GM19025 (cell line): Measurements from ENCODE around the gene UBAC2.

Experiments used
- ATAC-seq: cut with Tn5 transposase; IDR thresholded peaks from one replicate; pipeline ENCODE4 v1.9.1; 2021; ENCODE audit warnings: mild to moderate bottlenecking, low read depth, moderate library complexity; ENCODE audit not compliant: unreplicated experiment

UBAC2 gene

DNA sequence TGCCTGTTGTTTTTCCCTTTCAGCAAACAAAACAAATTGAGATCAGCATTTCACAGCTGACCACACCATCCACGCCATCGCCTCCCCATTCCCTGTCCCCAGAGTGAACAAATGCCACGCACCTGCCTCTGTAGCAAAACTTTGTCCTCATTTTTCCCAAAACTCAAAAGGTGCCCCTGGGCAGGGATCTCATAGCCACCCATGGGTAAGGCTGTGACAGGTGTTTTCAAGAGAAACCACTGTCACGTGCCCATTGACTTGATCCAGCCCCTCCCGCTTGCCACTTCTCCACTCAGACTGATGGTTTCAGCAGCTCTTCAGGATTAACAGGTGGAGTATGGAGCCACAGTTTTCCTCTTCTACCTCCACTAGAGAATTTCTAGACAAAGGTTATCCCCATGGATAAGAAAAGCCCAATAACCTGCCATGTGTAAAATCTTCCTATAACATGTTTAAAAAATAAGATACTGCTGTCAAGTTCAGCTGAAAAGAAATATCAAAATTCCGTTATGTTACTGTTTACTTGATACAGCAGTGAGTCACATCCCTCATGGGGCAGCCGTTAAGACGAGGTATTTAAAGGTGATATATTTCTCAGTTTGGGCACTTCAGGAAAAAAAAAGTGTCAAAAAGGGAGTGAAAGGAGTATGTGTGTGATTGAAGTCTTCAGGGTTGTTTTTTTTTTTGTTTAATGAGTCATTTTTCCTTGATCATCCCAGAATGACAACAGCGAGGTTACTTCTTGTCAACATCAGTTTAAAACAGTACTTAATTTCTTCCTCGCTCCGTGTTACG is 170.0 kb downstream of the UBAC2 start:
- ATAC-seq, result no peak

DNA sequence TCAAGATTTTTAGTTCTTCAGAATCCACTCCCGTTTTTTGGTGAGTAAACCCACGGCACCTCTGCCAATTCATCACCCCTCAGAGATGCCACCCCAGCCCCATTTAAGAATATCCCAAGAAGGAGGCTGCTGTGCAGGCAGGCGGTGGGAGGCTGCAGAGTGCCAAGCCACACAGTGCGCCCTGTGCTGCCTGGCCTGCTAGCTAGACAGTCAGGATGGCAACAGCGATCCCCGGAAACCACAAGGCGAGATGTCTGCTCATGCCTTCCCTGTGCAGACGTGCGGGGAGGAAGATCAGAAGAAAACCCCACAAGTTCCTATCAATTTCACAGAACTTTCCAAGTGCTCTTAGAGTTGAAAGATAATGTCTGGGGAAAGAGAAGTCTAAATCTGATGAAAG is 171.3 kb downstream of the UBAC2 start:
- ATAC-seq, result no peak

DNA sequence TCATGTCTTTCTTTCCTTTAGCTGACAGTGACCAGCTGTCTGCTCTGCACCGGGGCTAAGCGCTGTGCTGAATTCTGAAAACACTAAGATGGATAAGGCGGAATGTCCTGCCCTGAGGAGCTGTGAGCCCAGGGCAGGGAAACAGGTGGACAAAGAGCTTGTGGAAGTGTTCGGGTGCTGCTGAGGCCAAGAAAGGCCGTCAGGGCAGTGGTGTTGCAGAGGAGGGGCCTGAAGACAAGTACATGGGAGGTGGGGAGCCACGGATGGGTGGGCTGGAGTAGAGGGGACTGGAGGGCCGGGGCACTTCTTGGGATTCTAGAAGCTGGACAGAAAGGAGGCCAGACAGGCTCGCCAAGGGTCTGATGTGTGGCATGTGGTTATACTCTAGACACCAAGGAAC is 172.8 kb downstream of the UBAC2 start:
- no peak for ATAC-seq

DNA sequence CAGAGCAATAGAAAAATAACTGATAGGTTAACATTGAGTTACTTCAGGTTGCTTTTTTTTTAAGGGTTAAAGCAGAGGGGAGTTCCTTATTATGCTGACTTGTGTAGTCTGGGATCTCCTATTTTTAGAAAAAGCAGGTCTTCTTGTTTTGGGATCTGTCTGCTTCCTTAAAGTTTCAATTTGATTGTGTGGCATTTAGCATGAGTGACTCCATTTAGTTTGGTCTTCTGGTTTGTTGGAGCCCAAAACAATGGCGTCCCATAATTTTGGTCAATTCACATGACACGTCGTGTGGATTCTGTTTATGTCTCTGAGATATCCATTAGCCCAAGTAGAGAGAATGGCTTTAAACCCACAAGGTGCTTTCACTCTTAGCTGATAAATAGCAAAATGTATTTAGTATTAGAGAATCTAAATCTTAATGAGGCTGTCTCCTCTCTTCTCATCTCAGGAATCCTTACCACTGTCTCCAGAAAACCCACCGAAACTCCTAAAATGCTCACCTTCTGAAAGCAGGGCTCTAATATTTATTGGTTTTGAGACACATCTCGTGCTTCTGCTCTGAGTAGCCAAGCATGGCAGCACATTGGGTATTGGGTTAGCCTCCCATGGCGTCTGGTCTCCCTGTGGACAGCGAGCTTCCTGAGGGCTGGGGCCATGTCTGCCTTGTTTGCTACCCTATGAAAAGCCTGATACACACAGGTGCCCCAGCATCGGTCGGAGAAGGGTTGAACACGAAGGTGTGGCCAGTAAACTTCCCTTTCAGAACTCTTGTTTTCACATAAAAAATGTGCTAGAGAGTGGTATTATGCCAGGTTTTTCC is 173.7 kb downstream of the UBAC2 start:
- ATAC-seq, result no peak

DNA sequence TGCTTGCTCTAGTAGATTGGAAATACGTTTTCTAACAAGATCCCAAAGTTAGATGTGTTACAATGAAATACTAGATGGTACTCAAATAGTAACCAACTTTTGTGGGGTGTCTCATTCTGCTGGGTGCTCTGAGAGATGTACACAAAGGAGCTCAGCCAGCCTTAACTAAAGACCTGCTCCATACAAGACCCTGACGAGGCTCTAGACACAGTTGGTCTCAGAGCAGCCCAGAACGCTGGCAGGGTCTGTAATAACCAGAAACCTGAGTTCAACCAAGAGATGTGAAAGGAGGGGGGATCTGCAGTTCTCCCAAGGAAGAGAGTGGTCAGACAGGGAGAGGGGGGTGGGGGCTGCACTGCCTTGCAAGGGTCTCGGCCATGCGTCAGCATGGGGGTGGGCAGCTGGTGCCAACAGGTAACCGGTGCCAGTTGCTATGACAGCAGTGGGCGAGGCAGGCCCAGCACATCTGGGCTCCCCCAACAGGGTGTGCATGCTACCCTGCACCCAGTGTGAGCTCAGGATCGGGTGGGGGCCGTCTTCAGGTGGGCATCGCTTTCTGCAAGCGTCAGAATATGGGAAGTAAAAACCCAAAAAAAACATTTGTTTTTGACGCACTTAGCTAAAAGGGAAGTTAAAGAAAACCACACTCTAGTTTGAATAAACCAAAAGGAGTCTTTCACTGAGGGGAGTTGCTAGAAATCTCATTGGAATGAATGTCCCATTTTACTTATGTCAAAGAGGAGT is 174.5 kb downstream of the UBAC2 start:
- ATAC-seq, result no peak

DNA sequence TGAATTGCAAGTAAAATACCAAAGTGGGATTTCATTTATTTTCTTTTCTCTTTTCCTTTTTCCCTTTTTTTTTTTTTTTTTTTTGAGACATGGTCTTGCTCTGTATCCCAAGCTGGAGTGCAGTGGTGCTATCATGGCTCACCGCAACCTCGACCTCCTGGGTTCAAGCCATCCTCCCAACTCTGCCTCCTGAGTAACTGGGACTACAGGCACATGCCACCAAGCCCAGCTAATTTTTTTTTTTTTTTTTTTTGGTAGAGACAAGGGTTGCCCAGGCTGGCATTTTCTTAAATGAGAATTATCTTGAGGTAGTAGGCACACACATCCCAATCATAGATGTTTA is 175.1 kb downstream of the UBAC2 start:
- no peak for ATAC-seq

DNA sequence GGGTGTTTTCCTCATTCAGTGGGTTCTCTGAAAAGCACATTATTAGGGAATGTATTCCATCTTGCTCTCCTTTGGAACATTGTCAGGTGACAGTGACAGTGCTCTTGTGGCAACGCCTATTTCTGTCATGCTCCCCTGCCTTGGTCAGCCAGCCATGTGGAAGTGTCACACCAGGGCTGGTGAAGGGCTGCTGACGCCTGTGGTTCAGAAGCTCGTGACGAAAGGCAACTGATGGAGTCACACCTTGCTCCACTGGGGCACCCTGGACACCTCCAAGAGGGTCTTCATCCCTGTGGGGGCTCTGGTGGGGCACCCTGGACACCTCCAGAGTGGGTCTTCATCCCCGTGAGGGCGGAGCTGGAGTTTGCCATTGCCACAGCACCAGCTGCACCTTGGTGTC is 175.5 kb downstream of the UBAC2 start:
- no peak for ATAC-seq

DNA sequence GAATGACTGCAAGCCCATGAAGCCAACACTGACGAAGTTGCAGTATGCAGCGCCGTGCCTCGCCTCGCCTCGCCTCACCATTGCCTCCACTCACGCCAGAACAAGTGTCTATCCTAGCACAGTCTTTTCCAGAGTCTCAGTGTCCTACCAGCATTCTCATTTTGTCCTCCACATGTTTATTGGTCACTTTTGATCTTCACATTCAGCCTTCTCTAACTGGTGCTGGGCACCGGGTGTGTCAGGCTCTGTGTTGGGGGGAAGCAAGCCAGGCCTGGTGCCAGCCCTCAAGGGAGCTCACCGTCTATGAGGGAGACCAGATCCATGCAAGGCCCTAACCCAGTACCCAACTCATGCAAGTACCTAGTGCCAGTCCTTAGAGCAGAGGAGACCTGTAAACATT is 176.3 kb downstream of the UBAC2 start:
- no peak for ATAC-seq

DNA sequence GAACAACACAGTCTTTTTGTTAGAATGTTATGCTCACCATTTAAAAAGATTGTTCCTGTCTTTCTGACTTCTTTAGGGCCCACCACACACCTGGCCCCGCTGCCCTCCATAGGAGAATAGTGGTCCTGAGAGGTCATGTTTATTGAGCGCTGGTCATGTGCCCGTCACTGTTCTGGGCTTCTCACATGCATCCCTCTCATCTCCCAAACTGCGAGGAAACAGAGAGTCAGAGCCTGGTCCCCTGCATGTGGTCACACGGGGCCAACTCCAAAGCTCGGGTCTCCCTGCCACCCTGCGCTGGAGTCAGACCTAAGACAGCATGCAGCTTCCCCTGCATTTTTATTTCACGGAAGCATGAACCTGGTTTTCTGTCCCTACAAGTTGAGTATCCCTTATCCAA is 177.0 kb downstream of the UBAC2 start:
- no peak for ATAC-seq

DNA sequence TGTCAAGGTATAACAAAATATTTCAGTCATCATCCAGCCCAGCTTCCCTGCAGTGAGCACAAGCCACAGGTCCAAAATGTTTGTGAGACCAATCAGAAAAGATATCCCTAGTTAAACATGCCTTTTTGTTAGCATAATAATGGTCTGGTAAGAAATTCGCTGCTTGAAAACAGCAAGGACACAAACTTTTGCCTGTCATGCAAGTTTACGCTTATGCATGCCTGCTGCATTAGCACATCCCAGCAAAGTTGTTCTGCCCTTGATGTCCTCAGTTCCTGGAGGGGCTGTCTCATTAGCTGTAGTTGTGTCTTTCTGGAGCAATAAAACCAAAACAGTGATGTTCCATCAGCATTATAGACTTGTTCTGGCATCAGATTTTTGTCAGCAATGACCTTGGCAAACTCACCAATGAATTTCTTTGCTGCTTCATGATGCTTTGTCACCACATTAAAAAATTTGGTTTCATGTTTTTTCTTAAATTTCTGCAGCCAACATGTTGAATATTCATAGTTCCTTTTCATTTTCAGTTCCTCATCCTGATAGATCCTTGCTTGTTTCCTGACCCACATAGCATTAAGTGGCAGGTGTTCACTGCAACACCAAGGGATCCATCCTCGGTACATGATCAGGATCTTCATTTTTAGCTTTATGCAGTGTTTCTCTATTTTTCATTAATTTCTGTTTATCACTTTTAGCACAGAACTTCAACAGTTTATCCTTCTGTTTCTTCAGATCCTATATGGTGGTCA is 178.5 kb downstream of the UBAC2 start:
- no peak for ATAC-seq

DNA sequence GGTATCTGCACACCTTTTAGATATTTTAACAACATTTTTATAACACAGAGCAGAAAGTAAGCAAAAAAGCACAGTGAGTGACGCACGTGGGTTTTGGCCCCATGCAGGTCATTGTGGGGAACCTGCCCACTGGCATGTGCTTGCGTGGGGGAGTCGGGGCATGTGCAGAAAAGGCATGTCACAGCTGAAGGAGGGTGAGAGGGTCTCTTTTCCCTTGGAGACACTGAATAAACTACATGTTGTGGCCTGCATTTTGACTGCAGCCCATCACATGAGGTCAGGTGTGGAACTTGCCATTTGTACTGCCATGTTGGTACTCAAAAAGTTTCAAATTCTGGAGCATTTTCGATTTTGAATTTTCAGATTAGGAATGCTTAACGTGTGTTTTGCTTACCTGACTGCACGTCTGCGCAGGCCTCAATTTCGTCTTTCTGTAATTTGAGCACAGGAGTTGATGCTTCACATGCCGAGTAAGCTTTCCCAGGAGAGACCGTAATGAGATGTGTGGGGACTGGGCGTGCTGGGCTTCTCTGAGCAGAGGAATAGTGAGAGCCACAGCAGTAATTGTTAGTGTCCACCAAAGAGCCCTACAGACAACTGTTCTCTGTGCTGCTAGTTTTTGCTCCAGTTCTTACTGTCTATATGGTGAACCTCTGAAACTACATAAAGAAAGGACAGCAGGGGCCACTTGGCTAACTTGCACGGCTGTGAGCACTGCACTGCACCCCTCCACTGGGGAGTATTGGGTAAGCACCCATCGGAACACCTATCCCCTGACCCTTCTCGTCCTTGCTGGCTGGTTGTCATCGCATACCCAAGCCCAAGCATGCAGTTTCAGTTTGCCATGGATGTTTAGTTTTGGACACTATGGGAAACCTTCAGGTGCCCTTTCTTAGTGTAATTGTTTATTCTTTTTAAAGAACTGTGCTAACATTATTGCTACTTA is 179.5 kb downstream of the UBAC2 start:
- ATAC-seq, result no peak

DNA sequence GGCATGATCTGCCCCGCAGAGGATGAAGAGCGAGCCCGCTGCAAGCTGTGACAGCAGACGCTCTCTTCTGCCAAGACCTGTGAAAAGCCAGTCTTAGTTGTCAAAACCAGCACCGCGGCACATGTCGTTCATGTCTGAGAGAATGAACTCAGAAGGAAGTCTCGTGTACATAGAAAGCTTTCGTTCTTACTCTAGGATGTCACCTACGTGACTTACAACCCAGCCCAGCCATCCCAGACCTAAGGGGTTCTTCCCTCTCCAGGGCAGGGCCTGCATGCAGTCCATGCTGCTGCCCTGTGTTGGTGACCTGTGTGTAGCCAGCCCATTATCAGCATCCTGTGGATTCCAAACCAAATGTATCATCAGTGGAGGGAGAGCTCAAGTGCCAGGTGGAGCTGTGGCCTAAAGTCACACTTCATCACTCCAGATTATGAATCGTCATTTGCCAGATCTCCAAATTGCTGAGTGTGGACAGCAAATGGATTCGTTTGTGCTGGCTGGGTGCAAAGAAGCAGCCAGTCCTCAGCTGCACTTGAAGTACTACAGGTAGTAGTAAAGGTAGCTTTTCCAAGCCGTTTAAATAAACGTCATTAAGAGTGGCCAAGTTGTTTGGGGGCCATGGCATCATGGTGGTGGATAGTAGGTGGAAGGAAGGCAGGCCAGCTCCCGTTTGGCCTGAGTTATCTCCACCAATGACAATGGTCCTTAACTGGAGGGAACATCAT is 180.4 kb downstream of the UBAC2 start:
- peak; percentile 85 for ATAC-seq

DNA sequence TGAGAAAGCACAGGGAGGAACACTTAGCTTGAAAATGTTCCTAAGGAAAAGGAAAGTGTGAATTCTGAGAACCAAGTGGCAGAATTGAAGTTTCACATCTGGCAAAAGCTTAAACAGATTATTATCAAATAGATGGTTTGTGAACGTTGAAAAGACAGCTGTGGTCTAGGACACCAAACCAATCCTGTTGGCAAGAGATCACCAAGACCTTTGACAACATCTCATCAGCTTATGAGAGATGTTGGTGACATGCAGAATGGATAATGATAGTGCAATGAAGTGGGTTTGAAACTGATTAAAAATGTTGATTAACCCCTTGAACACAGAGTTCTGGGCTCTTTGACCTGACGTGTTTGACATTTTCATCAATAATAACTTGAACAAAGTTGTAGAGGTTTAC is 181.1 kb downstream of the UBAC2 start:
- ATAC-seq, result no peak

DNA sequence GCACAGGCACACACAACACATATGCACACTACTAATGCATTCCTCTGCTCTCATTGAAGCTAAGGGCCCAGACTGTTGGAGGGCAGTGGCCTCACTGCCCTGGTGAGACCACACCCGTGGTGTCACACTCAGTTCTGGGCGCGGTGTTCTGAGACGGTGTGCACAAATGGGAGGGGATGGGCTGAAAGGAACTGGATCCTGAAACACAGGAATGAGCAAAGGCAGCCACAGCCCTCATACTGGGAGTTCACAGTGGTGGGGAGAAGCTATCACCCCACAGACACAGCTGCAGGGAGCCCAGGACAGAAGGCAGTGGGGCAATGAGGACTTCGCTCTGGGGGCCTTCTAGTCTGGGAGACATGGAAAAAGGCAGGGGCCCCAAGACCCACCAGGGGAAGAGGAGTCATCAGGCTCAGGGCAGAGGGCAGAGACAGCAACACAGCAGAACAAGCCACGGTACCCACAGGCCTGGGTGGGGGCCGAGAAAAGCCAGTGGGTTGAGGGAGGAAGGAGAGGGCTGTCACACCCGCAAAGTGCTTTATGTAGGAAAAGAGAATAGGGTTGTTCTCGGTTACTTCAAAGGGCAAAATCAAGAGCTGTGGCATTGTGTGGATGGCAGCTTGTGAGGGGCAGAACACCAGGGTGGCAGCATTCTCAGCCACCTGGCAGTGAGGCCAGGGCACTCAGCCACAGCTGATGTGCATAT is 181.9 kb downstream of the UBAC2 start:
- no peak for ATAC-seq

DNA sequence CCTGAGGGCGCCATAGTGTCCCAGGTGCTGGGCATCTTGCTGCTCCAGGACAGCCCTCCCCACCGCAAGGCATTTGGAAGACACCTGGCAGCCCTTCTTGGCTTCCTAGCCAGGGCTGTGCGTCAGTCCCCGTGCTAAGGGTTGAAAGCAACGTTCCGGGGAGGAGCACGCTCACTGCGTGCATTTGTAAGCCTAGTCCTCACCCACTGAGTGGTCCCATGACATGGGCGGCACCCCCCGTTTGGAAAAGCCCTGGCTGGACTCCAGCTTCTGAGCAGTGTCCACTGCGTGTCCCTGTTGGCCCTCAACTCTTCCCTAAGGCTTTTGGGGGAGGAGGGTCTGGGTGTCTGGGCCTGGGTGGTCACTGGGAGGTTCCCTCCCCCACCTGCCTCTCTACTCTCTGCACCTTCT is 182.9 kb downstream of the UBAC2 start:
- no peak for ATAC-seq

DNA sequence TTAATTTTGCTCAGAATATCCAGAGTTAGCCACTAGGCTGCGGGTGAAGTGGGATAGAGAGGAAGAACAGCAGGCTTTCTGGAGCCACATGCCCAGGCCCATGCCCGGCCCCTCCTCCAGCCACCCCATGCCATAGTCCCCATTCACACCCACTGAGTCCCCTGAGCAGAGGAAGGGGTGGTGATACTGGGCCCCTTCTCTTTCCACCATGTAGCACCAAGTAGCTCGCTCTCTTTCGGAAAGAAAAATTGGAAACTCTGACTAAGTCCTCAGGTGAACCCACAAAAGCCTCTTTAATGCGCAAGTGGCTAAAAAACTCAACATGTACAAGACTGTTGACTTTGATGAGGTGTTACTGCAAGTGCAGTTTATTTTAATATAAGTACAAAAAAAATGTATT is 183.3 kb downstream of the UBAC2 start:
- no peak for ATAC-seq

DNA sequence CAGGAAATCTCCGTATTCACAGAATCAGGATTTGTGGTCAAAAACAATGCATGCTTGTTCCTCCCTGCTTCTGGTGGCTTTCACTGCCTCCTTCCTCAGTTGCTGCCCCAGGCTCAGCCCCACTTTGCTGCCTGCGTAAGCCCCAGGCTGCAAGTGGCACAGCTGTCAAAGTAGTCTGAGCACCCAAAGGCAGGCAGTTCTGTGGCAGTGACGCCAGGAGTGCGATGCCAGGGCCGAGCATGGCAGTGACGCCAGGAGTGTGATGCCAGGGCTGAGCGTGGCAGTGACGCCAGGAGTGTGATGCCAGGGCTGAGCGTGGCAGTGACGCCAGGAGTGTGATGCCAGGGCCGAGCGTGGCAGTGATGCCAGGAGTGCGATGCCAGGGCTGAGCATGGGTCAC is 183.8 kb downstream of the UBAC2 start:
- ATAC-seq, result no peak

DNA sequence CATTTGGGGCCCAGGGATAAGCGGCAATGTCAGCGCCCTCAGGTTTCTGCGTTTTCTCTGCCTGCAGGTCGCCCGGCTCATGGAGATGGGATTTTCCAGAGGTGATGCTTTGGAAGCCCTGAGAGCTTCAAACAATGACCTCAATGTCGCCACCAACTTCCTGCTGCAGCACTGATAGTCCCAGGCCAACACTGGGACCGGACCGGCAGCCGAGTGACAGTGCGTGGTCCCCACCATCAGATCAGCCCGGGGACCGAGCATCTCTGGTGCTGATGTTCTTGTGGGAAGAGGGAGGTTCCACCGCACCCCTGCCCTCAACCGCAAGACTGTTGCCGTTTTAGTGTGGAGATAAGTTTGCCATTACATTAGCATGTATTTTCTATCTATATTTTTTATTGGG is 184.5 kb downstream of the UBAC2 start:
- no peak for ATAC-seq
